Epithelial cell of proximal tubule (primary cell): Measurements from ENCODE around the gene UNK. TPM values are rescaled to one million over a fixed set of nuclear protein-coding genes. Genes with fewer than 3 reads are reported as not detected.
A peak's percentile ranks its signal among the peaks of the same experiment; 100 is the strongest.

ENCODE experiments used
- DNase-seq: peaks from one replicate; pipeline ENCODE4 v3.0.0-alpha.2; 2011; ENCODE audit warnings: low read depth
- H3K4me3 ChIP-seq: 2 replicates; pipeline ENCODE4 v1.5.1; 2011; ENCODE audit warnings: low read depth, mild to moderate bottlenecking, low read length
- CTCF ChIP-seq: conservative IDR thresholded peaks from 2 replicates; pipeline ENCODE4 v1.5.1; 2012; ENCODE audit warnings: low read depth, mild to moderate bottlenecking, low read length
- total RNA-seq: library from RNA; depleted of rRNA; stranded (reverse); fragments of >200 nt; gene quantifications from 2 replicates; pipeline ENCODE4 v1.2.3, GENCODE V29; 2015

The UNK gene
- total RNA-seq, 1 donor from 2014 or later = 19.4 TPM

- DNase-seq = no peak
- TF ChIP-seq CTCF = no peak
- no peak overlapping the region for H3K4me3 ChIP-seq
Measured at GRCh38 chr17:75740215-75740614, 44.4 kb upstream of the UNK start.

DNA sequence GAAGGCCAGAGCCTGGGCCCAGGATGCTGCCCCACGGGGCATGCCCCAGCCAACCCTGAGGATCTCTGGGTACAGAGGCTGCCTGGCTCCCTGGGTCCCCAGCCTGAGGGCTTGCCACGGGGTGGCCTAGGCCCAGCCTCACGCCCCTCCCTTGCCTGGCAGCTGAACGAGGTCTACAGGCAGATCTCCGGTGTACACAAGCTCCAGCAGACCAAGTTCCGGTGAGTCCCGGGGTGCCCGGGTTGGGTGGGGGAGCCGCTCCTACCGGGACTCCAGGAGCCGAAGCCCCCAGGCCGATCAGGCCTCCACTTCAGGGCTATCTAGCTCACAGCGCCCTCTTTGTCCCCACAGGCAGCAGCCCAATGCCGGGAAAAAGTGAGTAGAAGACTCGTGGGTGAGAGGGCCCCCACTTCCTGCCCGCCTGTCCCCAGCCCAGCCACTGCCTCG, 44.0 kb upstream of the UNK start:
- H3K4me3 ChIP-seq = no peak overlapping the region
- TF ChIP-seq CTCF = no peak
- no peak for DNase-seq

- DNase-seq = no peak
- H3K4me3 ChIP-seq = no peak overlapping the region
- TF ChIP-seq CTCF = no peak
Measured at GRCh38 chr17:75742337-75742736, 42.3 kb upstream of the UNK start.

DNA sequence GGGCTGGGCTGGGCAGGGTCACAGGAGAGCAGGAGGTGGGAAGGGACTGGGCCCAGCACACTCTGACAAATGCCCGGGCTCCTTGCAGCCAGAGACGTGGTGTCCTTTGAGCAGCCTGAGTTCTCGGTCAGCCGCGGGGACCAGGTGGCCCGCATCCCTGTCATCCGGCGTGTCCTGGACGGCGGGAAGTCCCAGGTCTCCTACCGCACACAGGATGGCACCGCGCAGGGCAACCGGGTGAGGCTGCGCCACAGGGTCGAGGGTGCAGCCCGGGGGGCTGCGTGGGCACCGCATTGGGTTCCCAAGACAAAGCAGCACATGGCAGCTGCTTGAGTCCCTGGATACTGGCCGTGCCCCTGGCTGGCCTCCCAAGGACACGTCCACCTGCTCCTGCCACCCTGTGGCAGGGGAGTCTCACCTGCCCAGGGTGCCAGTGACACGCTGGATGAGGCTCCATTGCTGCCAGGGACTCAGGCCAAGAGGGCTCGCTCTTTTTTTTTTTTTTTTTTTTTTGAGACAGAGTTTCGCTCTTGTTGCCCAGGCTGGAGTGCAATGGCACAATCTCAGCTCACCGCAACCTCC, 40.9 kb upstream of the UNK start:
- no peak for DNase-seq
- no peak overlapping the region for H3K4me3 ChIP-seq
- no peak for TF ChIP-seq CTCF

DNA sequence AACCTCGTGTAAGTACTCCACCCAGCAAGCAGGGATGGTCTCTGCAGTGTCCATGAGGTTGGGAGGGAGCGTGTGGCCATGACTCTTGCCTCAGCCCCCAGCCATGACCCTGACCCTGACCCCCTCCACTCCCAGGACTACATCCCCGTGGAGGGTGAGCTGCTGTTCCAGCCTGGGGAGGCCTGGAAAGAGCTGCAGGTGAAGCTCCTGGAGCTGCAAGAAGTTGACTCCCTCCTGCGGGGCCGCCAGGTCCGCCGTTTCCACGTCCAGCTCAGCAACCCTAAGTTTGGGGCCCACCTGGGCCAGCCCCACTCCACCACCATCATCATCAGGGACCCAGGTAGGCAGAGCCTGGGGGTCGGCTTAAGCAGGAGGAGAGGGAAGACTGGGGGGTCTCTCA, 35.9 kb upstream of the UNK start:
- TF ChIP-seq CTCF = no peak
- no peak overlapping the region for H3K4me3 ChIP-seq
- DNase-seq = no peak

DNA sequence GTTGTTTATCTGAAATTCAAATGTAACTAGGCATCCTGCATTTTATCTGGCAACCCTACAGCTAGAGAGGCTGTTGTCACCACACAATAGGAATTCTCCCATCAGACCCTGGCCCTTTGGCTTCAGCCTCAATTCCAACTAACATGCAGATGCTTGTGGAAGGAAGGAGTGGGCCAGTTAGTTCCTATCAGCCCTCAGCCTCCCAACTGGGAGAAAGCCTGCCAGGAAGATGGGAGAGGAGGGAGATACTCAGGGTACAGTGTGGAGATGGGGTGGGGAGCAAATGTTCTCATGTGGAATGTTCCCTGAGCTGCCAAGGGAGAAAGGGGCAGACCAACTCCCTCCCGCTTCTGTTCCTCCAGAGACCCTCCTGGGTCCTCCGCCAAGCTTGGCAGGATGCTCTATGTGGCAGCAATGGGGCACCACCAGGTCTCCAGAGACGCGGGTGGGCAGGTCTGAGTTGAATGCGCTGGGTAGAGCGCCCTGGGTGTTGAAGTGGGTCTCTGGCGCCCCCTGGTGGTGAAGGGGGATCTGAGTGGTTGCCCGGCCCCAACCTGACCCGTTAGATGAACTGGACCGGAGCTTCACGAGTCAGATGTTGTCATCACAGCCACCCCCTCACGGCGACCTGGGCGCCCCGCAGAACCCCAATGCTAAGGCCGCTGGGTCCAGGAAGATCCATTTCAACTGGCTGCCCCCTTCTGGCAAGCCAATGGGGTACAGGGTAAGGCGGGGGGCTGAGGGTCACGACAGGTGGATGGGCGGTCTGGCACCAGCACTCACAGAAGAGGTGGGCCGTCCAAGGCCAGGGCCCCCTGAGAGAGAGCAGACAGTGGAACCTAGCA, 34.8 kb upstream of the UNK start:
- no peak overlapping the region for H3K4me3 ChIP-seq
- DNase-seq = no peak
- TF ChIP-seq CTCF = peak; percentile 87
